Keratinocyte (primary cell): ENCODE data around the gene HSP90AB1.

Experiments used
- CTCF ChIP-seq, 3 experiments: IDR thresholded peaks in 1 of 3; conservative IDR thresholded peaks in 1 of 3; optimal IDR thresholded peaks in 1 of 3; 2 replicates in 2 of 3; 3 replicates in 1 of 3; pipeline versions ENCODE3 to v1.5.1; 2011; ENCODE audit warnings: low read length in 3 of 3, mild to moderate bottlenecking in 3 of 3, moderate library complexity in 2 of 3, control low read depth in 1 of 3, inconsistent platforms in 1 of 3; ENCODE audit not compliant: insufficient read depth in 2 of 3; ENCODE audit errors: extremely low read depth in 1 of 3
- EZH2 ChIP-seq: IDR thresholded peaks from one replicate; pipeline ENCODE4 v1.6.1; 2012; ENCODE audit warnings: inconsistent platforms, mild to moderate bottlenecking, low read length, moderate library complexity

- TF ChIP-seq CTCF (optimal IDR thresholded peaks at IDR 0.05 in 1 of 3, IDR thresholded peaks at IDR 0.05 in 1 of 3, conservative IDR thresholded peaks at IDR 0.05 in 1 of 3; ENCODE audit: extremely low read depth in 1 of 3, insufficient read depth in 2 of 3, low read length in 3 of 3), result no peak
- TF ChIP-seq EZH2, result no peak
These were observed 1.7 kb downstream of the HSP90AB1 start for GRCh38 chr6:44248579-44248978.
